Activated CD8-positive, alpha-beta memory T cell treated with anti-CD3 and anti-CD28 coated beads for 1 hour (primary cell): ENCODE data around the gene PDE2A.

Experiments used
- DNase-seq, 2 donors: peaks; one replicate each; pipeline ENCODE4 v3.0.0-alpha.2; 2020; ENCODE audit warnings: low read depth in 1 of 2; ENCODE audit errors: extremely low read depth in 1 of 2

The PDE2A gene

GRCh38 chr11:72617080-72617762 lies 57.0 kb downstream of the PDE2A start:
- DNase-seq: no peak

GRCh38 chr11:72616655-72617054 lies 57.6 kb downstream of the PDE2A start:
- DNase-seq: no peak

- DNase-seq: no peak
These were observed 58.9 kb downstream of the PDE2A start for GRCh38 chr11:72615329-72615728.

- DNase-seq: no peak
These were observed 59.8 kb downstream of the PDE2A start for GRCh38 chr11:72614381-72614780.

DNA sequence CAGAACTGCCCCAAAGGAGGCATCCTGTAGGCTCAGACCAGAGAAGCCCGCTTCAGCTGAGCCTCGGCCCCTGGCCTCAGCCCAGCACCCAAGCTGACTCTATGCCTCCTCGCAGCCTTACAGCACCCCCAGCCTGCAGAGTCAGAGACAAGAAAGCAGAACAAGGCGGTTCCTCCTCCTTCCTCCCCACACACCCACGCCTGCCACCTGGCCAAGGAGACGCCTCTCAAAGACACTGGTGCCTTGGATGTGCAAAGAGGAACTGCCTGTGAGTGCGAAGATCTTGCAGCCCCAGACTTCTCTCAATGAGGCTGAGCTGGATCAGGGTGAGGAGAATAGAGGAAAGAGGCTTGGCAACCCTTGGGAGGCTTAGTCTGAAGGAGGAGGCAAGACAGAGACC lies 60.2 kb downstream of the PDE2A start:
- no peak for DNase-seq

DNA sequence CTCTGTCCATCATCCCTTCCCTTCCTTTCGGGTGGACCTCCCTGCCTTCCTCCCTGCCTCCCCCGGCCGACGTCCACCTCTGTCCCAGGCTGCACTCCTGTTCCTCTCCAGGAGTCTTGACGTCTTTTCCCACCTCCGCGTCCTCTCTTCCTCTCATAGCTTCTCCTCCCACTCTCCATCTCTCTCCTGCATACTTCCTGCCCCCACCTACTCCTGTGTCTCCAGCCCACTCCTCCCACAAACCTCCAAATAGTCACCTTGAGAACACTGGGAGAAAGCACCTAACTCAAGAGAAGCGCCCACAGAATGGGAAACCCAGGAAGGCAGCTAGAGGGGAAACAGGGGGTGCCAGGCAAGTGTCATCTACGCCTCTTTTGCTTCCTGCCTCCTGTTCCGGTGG lies 60.8 kb downstream of the PDE2A start:
- DNase-seq: no peak

DNA sequence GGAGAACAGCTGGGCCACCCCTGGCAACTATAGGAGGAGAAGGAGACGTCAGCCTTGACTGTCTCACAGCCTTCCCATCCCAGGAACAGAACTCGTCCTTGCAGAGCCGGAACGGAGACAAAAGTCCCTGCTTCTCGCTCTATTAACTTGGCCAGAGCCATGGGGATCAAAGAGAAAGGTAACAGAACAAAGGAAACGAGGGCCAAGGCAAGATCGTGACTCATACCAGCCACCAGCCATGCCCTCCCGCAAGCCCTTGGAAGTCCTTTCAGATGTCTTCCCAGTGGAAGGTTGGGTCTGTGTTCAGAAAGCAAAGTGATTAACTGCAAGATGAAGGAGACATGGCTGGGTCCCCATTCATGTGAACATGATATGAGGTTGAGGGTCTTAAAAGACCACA lies 64.7 kb downstream of the PDE2A start:
- DNase-seq: no peak

DNA sequence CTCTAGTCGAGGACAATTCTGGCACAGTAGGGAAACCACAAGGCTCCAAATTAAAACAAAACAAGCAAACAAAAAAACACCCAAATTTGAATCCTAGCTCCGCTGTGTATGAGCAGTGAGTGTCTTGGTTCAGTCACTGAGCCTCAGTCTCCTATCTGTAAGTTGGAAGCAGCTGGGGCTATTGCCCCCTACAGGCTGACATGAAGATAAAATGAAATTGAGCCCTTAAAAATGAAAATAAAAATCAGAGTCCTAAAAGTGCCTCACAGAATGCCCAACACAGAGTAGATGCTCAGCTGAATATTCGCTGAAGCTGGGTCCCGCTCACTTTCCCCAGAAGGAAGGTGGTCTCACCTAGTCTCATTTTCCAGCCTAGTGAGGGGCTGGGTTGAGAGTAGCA lies 65.2 kb downstream of the PDE2A start:
- no peak for DNase-seq

DNA sequence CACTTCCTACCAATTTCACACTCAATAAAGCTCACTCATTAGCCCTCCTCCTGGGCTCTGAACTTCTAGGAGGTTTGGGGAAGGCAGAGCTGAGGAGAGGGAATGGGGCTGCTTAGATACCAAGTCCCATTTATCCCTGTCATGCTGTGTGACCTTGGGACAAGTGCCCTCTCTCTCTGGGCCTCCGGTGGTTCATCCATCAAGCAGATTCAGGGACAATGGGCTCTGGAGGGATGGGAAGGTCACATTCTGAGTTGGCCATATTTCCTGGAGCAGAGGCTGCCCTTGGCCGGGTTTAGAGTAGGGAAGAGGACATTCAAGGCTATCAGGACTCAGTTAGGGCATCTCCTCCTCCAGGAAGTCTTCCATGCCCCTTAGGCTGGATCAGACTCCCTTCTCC lies 66.7 kb downstream of the PDE2A start:
- no peak for DNase-seq

GRCh38 chr11:72606748-72607468 lies 67.3 kb downstream of the PDE2A start:
- no peak for DNase-seq

GRCh38 chr11:72605973-72606747 lies 68.1 kb downstream of the PDE2A start:
- DNase-seq: no peak

DNA sequence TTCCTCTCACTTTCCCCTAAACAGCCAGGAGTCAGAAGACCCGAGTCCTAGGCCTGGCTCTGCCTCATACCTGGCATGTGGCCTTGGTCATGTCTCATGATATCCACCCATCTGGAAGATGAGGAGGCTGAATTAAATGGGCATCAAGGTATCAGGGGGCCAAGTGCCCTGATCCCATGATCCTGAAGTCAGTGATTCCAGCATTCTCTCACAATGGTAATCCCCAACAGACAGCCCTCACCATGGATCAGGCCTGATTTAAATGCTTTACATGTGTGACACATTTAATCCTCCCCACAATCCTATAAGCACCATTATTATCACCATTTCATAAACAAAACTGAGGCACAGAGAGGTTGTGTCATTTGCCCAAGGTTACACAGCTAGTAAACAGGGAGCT lies 70.0 kb downstream of the PDE2A start:
- no peak for DNase-seq

GRCh38 chr11:72602250-72602904 lies 71.8 kb downstream of the PDE2A start:
- no peak for DNase-seq

GRCh38 chr11:72600557-72600956 lies 73.7 kb downstream of the PDE2A start:
- no peak for DNase-seq

- no peak for DNase-seq
These were observed 74.7 kb downstream of the PDE2A start for GRCh38 chr11:72599325-72600117.

DNA sequence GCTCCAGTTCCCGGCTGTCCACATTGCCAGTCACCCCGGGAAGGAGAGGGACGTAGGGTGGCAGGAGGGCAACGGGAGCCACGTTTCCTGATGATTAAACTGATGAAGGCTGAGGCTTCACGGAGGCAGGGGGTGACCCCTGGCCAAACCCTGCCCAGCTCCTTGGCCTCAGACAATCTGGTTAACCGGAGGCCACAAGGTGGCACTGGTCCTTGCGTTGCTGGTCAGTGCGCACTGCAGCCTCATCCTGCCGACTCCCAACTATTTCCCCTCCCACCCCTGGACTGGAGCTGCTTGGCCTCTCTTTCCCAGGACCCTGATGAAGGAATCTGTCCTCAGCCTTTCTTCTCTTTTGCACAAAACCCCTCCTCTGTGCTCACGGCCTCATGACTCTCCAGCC lies 75.3 kb downstream of the PDE2A start:
- DNase-seq: no peak

DNA sequence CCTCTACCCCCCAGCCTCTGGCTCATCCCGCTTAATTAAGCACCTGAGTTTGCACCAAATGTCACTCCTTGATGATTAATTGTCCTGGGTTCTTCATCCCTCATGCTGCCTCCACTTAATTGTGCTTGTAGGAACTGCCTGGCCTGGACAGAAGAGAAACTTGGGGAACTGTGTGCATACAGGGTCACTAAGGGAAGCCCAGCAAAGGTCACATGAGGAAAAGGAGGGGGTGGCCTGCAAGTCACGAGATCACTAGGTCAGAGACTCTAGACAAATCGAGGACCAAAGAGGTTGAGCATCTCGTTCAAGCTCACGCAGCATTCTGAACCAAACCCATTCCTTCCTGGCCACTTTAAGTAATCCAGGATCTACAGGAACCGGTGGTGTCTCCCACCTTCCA lies 75.8 kb downstream of the PDE2A start:
- no peak for DNase-seq

DNA sequence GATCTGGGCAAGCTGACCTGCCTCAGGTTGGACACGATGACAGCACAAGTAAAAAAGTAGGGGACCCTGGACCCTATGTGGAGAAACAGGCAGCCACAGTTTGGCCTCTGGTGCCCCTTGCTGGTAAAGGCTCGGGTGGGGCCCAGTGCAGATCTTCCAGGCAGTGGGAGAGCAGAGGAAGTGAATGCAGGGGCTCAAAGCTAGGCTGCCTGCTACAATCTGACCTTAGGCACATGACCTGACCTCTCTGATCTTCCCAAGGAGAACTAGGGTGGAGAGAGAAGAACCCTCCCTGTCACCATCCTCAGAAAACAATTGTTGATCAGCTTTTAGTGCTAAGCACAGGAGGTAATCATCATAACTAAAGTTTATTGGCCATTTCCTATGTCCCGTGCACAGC lies 76.5 kb downstream of the PDE2A start:
- DNase-seq: no peak

DNA sequence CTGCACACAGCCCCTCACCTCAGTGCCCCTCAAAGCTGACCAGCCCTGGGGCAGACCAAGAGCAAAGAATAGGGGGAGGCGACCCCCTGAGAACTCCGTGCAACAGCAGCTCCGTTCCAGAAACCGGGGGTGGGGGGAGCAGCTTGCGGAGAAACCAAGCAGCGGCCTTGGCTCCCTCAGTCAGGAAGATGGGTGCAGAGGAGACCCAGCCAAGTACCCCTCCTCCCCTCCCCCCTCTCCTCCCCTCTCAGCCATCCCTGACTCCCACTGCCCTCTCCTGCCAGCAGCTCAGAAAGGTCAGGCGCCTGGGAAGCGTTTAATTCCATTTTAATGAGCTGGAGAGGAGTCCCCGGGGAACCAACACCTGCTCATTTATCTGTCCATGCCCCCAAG lies 78.9 kb downstream of the PDE2A start:
- no peak for DNase-seq

- no peak for DNase-seq
These were observed 79.5 kb downstream of the PDE2A start for GRCh38 chr11:72594493-72595291.
